Breast epithelium (tissue), 3 donors: ENCODE data around the gene ACOXL.

Experiments
- CTCF ChIP-seq, 3 donors: fragments of 450-650 bp; IDR thresholded peaks; one replicate each; pipeline ENCODE4 v1.5.1; 2016 to 2017; ENCODE audit warnings: antibody characterized with exemption in 3 of 3, mild to moderate bottlenecking in 3 of 3, moderate library complexity in 3 of 3
- POLR2AphosphoS5 ChIP-seq, 3 donors: sonication (generic); formaldehyde crosslinking; IDR thresholded peaks; one replicate each; pipeline ENCODE4 v1.6.1; 2017; ENCODE audit warnings: antibody characterized with exemption in 3 of 3

DNA sequence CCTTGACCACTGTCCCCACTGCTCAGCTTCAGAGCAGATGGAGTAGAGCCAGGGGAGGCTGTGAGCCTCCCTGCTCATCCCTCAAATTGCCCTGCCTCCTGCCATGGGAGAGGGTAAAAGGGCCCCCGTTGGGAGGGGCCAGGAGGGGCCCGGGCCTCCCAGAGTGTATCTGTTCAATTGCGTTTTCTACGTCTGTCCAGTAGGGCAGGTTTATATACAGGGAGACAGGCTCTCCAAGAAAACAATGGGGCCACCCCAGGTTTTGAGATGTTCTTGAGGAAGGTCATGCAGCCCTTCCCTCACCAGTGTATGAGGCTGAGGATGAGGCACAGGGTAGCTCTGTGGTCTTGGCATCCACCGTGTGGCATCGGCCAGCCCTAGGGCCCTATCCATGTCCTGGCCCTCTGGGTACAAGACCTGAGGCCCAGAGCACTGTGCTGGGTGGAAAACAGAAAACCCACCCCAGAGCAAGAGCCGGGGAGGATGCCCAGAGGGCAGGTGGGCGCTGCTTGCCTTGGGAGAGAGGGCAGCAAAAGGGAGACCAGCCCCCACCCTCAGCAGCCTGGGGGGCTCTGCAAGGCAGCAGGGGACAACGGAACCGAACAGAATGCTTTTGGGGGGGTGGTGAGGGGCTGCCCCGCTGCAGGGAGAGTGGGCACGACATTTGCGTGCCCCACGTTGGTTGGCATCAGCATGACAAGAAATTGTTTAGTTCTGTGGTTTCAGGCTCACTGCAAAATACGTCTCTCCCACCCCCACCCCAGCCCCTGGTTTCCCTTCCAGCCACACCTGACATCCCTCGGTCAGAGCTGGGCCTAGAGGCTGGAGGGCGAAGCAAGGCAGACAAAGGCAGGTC is 141.5 kb downstream of the ACOXL start:
- TF ChIP-seq POLR2AphosphoS5 (IDR thresholded peaks at IDR 0.05) (no peak), CTCF (IDR thresholded peaks at IDR 0.05) (no peak)
